NCI-H2196 treated with DMSO at 0.1 percent for 48 hours (cell line): Measurements from ENCODE around the gene RHOC.

Experiments
- DNase-seq: peaks from one replicate; lab custom pipeline; 2025; ENCODE audit not compliant: unreplicated experiment; lab: John Stamatoyannopoulos, UW

The RHOC gene

GRCh38 chr1:112702420-112703261, 4.3 kb downstream of the RHOC start:
- DNase-seq = no peak

GRCh38 chr1:112702067-112702395, 4.9 kb downstream of the RHOC start:
- no peak for DNase-seq

GRCh38 chr1:112701227-112702066, 5.5 kb downstream of the RHOC start:
- DNase-seq = no peak

- peak; percentile 61 for DNase-seq
Measured at GRCh38 chr1:112700290-112701226, 6.4 kb downstream of the RHOC start.

GRCh38 chr1:112699425-112700144, 7.3 kb downstream of the RHOC start:
- DNase-seq = no peak

GRCh38 chr1:112698366-112699310, 8.3 kb downstream of the RHOC start:
- peak; percentile 79 for DNase-seq

GRCh38 chr1:112697781-112698201, 9.1 kb downstream of the RHOC start:
- no peak for DNase-seq

- no peak for DNase-seq
Measured at GRCh38 chr1:112696578-112697314, 10.2 kb downstream of the RHOC start.

- DNase-seq = no peak
Measured at GRCh38 chr1:112695276-112695675, 11.7 kb downstream of the RHOC start.

- DNase-seq = no peak
Measured at GRCh38 chr1:112694363-112694929, 12.5 kb downstream of the RHOC start.

- no peak for DNase-seq
Measured at GRCh38 chr1:112693821-112694220, 13.1 kb downstream of the RHOC start.

GRCh38 chr1:112692681-112693080, 14.2 kb downstream of the RHOC start:
- no peak for DNase-seq

- no peak for DNase-seq
Measured at GRCh38 chr1:112689842-112690237, 17.1 kb downstream of the RHOC start.

GRCh38 chr1:112689196-112689841, 17.6 kb downstream of the RHOC start:
- no peak for DNase-seq

GRCh38 chr1:112688781-112689193, 18.1 kb downstream of the RHOC start:
- DNase-seq = no peak

- DNase-seq = no peak
Measured at GRCh38 chr1:112687785-112688496, 19.0 kb downstream of the RHOC start.

GRCh38 chr1:112687361-112687760, 19.6 kb downstream of the RHOC start:
- no peak for DNase-seq
